Testis (tissue), 2 donors: ENCODE results near the gene WFS1.

Experiments used
- CTCF ChIP-seq, 3 experiments: fragments of 450-650 bp in 2 of 3; fragments of 200-600 bp in 1 of 3; sonication (generic) in 1 of 3; IDR thresholded peaks; one replicate each; pipeline ENCODE4 v1.5.1; 2016 to 2019; ENCODE audit warnings: antibody characterized with exemption in 3 of 3, mild to moderate bottlenecking in 2 of 3, moderate library complexity in 1 of 3
- POLR2A ChIP-seq: fragments of 450-650 bp; IDR thresholded peaks from one replicate; pipeline ENCODE4 v1.6.1; 2017; ENCODE audit warnings: antibody characterized with exemption, mild to moderate bottlenecking, moderate library complexity

- TF ChIP-seq POLR2A (no peak), CTCF (IDR thresholded peaks at IDR 0.05) (no peak)
These were observed 21.3 kb downstream of the WFS1 start for GRCh38 chr4:6290769-6291547.
